ENCODE data around the gene ZFYVE9. TPM values are rescaled to one million over a fixed set of nuclear protein-coding genes. Genes with fewer than 3 reads are reported as not detected.

ZFYVE9 gene
- total and polyA plus RNA-seq, 9 of the 15 experiments (the other 6 are each of a cell fraction or from before 2014, with no cell fraction given): 0.52 to 14.4 (median 8.9) TPM

DNA sequence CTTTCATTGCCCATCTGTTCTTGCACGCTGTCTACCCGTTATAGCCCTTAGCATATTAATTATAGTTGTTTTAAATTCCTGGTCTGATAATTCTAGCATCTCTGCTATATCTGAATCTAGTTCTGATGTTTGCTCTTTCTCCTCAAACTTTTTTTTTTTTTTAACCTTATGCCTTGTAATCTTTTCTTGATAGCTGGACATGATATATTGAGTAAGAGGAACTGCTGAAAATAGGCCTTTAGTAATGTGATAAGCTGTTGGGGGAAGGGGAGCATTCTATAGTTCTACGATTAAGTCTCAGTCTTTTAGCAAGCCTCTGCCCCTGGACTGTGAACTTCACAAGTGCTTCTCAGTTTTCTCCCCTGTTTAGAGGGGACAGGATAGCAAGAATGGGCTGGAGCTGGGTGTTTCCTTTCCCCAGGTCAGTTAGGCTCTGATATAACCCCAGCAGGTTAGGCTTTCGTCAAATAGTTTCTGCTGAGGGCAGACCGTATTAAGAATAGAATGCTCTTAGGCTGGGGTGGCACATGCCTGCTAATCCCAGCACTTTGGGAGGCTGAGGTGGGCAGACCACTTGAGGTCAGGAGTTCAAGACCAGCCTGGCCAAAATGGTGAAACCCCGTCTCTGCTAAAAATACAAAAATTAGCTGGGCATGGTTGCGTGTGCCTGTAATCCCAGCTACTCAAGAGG, 62.2 kb downstream of the ZFYVE9 start (continued):
- TF ChIP-seq, protein P1, sequence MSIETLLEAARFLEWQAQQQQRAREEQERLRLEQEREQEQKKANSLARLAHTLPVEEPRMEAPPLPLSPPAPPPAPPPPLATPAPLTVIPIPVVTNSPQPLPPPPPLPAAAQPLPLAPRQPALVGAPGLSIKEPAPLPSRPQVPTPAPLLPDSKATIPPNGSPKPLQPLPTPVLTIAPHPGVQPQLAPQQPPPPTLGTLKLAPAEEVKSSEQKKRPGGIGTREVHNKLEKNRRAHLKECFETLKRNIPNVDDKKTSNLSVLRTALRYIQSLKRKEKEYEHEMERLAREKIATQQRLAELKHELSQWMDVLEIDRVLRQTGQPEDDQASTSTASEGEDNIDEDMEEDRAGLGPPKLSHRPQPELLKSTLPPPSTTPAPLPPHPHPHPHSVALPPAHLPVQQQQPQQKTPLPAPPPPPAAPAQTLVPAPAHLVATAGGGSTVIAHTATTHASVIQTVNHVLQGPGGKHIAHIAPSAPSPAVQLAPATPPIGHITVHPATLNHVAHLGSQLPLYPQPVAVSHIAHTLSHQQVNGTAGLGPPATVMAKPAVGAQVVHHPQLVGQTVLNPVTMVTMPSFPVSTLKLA (conservative IDR thresholded peaks at IDR 0.05): no peak
- TF ChIP-seq HIVEP1 (CRISPR knock-in tag; IDR thresholded peaks at IDR 0.05): no peak
- TF ChIP-seq ZSCAN32 (CRISPR knock-in tag; IDR thresholded peaks at IDR 0.05): no peak
- no peak for TF ChIP-seq HCFC1 (IDR thresholded peaks at IDR 0.05; ENCODE audit: low read depth, low read length)
- no peak for TF ChIP-seq CSDE1 (IDR thresholded peaks at IDR 0.05)
- TF ChIP-seq PTRF (tag; IDR thresholded peaks at IDR 0.05): no peak
- no peak for TF ChIP-seq PYGO2 (tag; IDR thresholded peaks at IDR 0.05)
- TF ChIP-seq ZNF668 (CRISPR knock-in tag; IDR thresholded peaks at IDR 0.05): no peak
- TF ChIP-seq POLR2AphosphoS2 (IDR thresholded peaks at IDR 0.05; ENCODE audit: low read length): no peak
- TF ChIP-seq PHB2 (IDR thresholded peaks at IDR 0.05; ENCODE audit: low read depth): no peak
- TF ChIP-seq RBM14 (IDR thresholded peaks at IDR 0.05; ENCODE audit: borderline replicate concordance, insufficient read depth, low read depth, low read length): no peak
- no peak for TF ChIP-seq ZBTB17 (CRISPR knock-in tag; IDR thresholded peaks at IDR 0.05)
- TF ChIP-seq MIER1 (IDR thresholded peaks at IDR 0.05; ENCODE audit: low read depth): no peak
- TF ChIP-seq ZC3H4 (CRISPR knock-in tag; IDR thresholded peaks at IDR 0.05; ENCODE audit: borderline replicate concordance): no peak
- TF ChIP-seq, protein P2, sequence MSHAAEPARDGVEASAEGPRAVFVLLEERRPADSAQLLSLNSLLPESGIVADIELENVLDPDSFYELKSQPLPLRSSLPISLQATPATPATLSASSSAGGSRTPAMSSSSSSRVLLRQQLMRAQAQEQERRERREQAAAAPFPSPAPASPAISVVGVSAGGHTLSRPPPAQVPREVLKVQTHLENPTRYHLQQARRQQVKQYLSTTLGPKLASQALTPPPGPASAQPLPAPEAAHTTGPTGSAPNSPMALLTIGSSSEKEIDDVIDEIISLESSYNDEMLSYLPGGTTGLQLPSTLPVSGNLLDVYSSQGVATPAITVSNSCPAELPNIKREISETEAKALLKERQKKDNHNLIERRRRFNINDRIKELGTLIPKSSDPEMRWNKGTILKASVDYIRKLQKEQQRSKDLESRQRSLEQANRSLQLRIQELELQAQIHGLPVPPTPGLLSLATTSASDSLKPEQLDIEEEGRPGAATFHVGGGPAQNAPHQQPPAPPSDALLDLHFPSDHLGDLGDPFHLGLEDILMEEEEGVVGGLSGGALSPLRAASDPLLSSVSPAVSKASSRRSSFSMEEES (CRISPR knock-in tag; IDR thresholded peaks at IDR 0.05): no peak
- TF ChIP-seq ZNF263 (CRISPR knock-in tag; IDR thresholded peaks at IDR 0.05; ENCODE audit: borderline replicate concordance): 0 out of 2 replicates have a peak, but pooled peaks have one; percentile 30
- TF ChIP-seq, protein P3, sequence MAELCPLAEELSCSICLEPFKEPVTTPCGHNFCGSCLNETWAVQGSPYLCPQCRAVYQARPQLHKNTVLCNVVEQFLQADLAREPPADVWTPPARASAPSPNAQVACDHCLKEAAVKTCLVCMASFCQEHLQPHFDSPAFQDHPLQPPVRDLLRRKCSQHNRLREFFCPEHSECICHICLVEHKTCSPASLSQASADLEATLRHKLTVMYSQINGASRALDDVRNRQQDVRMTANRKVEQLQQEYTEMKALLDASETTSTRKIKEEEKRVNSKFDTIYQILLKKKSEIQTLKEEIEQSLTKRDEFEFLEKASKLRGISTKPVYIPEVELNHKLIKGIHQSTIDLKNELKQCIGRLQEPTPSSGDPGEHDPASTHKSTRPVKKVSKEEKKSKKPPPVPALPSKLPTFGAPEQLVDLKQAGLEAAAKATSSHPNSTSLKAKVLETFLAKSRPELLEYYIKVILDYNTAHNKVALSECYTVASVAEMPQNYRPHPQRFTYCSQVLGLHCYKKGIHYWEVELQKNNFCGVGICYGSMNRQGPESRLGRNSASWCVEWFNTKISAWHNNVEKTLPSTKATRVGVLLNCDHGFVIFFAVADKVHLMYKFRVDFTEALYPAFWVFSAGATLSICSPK (IDR thresholded peaks at IDR 0.05; ENCODE audit: borderline replicate concordance): no peak
- TF ChIP-seq XRCC3 (IDR thresholded peaks at IDR 0.05): no peak
- no peak for TF ChIP-seq ZBTB1 (CRISPR knock-in tag; IDR thresholded peaks at IDR 0.05; ENCODE audit: borderline replicate concordance, low read depth)
- TF ChIP-seq SREBF2 (CRISPR knock-in tag; IDR thresholded peaks at IDR 0.05): no peak
- TF ChIP-seq HNRNPH1 (optimal IDR thresholded peaks at IDR 0.05; ENCODE audit: low read depth, low read length): no peak
- no peak for TF ChIP-seq CEBPG (CRISPR knock-in tag; IDR thresholded peaks at IDR 0.05)
- TF ChIP-seq CEBPG (tag; conservative IDR thresholded peaks at IDR 0.05 in 1 of 2, IDR thresholded peaks at IDR 0.05 in 1 of 2): peak in 1 of 2 experiments; percentile 29; a peak in 1 of 4 replicates
- TF ChIP-seq ZNF134 (CRISPR knock-in tag; conservative IDR thresholded peaks at IDR 0.05): no peak

All from K562 (cell line).